ENCODE data around the gene TNK1. TPM values are rescaled to one million over a fixed set of nuclear protein-coding genes. Genes with fewer than 3 reads are reported as not detected.
"Not testable (repeated sequence)": the region's sequence is repeated elsewhere in the genome, so short reads cannot be mapped to it uniquely, and the experiment has no call there.

The TNK1 gene
- total and polyA plus RNA-seq, 9 of the 15 experiments (the other 6 are each of a cell fraction or from before 2014, with no cell fraction given): 0.28 to 5.2 (median 2.1) TPM

DNA sequence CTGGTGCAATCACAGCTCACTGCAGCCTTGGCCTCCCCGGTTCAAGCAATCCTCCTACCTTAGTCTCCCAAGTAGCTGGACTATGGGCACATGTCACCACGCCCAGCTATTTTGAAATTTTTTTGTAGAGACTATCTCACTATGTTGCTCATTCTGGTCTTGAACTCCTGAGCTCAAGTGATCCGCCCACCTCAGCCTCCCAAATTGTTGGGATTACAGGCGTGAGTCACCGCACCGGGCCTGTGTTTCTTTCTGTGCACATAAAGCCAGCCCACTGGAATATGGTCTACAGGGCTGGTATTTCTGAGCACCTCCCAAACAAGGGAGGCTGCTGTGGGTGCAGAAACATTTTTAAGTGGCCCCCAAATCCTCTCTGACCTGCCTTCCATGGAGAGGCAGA is 17.6 kb upstream of the TNK1 start:
- BruUV-seq (replicated peaks): no TSS peak
- no peak for FAIRE-seq

DNA sequence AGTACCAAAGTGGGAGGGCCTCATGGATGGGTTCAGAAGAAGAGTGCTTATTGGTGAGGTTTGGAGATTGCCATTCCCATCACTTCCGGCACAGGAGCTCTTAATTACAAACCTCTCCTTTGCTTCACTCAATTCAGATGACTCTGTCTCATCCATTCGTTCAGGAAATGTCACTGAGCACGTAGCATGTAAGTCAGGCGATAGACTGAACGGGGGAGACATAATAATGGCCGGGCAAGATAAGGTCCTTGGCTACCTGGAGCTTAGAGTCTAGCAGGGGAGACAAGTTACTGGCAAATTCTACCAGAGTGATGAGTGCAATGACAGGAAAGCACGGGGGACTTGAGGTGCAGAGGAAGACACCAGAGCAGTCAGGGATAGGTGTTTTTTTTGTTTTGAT is 14.9 kb upstream of the TNK1 start:
- CTCF ChIA-PET (ENCODE audit: low intra/inter-chr PET ratio); H3K79me2 ChIP-seq (ENCODE audit: control insufficient read depth, insufficient read depth, low read length); H4K20me1 ChIP-seq (replicated peaks; ENCODE audit: control insufficient read depth, insufficient read depth, low read length); intact Hi-C loops (cut with micrococcal nuclease); H3K4me1 ChIP-seq (replicated peaks in 1 of 2; ENCODE audit: control insufficient read depth in 2 of 2, insufficient read depth in 2 of 2, low read length in 2 of 2); H3K9me3 ChIP-seq (replicated peaks; ENCODE audit: control insufficient read depth, insufficient read depth, low read depth, low read length); in situ Hi-C loops (cut with MboI); H3K9me1 ChIP-seq (ENCODE audit: control insufficient read depth, insufficient read depth, low read length); H3K4me3 ChIP-seq; H3K27me3 ChIP-seq (ENCODE audit: control insufficient read depth in 2 of 2, insufficient read depth in 2 of 2, low read length in 2 of 2); BruUV-seq (replicated peaks); H3K9ac ChIP-seq (ENCODE audit: insufficient read depth in 1 of 2, low read depth in 2 of 2, low read length in 2 of 2); H3K27ac ChIP-seq (ENCODE audit: extremely low read depth, low read depth, low read length); H3K36me3 ChIP-seq (ENCODE audit: control insufficient read depth, insufficient read depth, low read length); H3K4me2 ChIP-seq (ENCODE audit: insufficient read depth, low read length): not testable (repeated sequence)
- 0 out of 2 replicates have a peak overlapping the region, but pooled peaks have one; percentile 55 for H2AFZ ChIP-seq (ENCODE audit: low read depth, low read length)
- WGBS (ENCODE audit: insufficient coverage, low coverage, missing lambda C conversion rate): 11% methylated on average over 6 of the region's 7 CpGs
- DNase-seq (ENCODE audit: extremely low read depth in 1 of 4, low spot score in 3 of 4): peak in 1 of 4 experiments; percentile 60
- peak; percentile 99 for FAIRE-seq
- POLR2A ChIA-PET: interaction anchor here (0.5 to 1.5 kb wide), 4 partner anchors 13 to 207 kb away, joined by 3 to 6 read pairs (median 3); partner anchors contain the start of gene SLC2A4
- ATAC-seq: peak; percentile 92

More for the DNA sequence above, 17.6 kb upstream of the TNK1 start:
- ATAC-seq (no peak), DNase-seq (ENCODE audit: extremely low read depth in 1 of 4, low spot score in 3 of 4) (no peak)
- no peak overlapping the region for H3K9ac ChIP-seq (ENCODE audit: insufficient read depth in 1 of 2, low read depth in 2 of 2, low read length in 2 of 2)
- TF ChIP-seq EGR1 (conservative IDR thresholded peaks at IDR 0.05) (peak; percentile 57), ZNF121 (CRISPR knock-in tag; conservative IDR thresholded peaks at IDR 0.05) (no peak)
- TF ChIP-seq, protein P1, sequence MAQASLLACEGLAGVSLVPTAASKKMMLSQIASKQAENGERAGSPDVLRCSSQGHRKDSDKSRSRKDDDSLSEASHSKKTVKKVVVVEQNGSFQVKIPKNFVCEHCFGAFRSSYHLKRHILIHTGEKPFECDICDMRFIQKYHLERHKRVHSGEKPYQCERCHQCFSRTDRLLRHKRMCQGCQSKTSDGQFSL (CRISPR knock-in tag; IDR thresholded peaks at IDR 0.05): no peak
- TF ChIP-seq, protein P1 (tag; IDR thresholded peaks at IDR 0.05): no peak
- WGBS (ENCODE audit: insufficient coverage, low coverage, missing lambda C conversion rate): 22% methylated on average over 6 of the region's 6 CpGs
- no peak overlapping the region for H3K4me3 ChIP-seq
- no peaks in the 10 kb centered on the region for H3K9me1 ChIP-seq (ENCODE audit: control insufficient read depth, insufficient read depth, low read length)
- no peaks in the 10 kb centered on the region for H3K27me3 ChIP-seq (ENCODE audit: control insufficient read depth in 2 of 2, insufficient read depth in 2 of 2, low read length in 2 of 2)
- no peaks in the 10 kb centered on the region for H3K79me2 ChIP-seq (ENCODE audit: control insufficient read depth, insufficient read depth, low read length)
- H4K20me1 ChIP-seq (replicated peaks; ENCODE audit: control insufficient read depth, insufficient read depth, low read length): no peaks in the 10 kb centered on the region
- no peak overlapping the region for H3K27ac ChIP-seq (ENCODE audit: extremely low read depth, low read depth, low read length)
- in situ Hi-C loops (cut with MboI): no loop called here
- no peak overlapping the region for H3K4me2 ChIP-seq (ENCODE audit: insufficient read depth, low read length)
- ChIA-PET POLR2A (interaction anchor here (0.6 kb wide), 1 partner anchor 11 kb away, joined by 4 read pairs; no protein-coding TSS in a partner anchor), CTCF (ENCODE audit: low intra/inter-chr PET ratio) (no interaction called here)
- H3K4me1 ChIP-seq (replicated peaks in 1 of 2; ENCODE audit: control insufficient read depth in 2 of 2, insufficient read depth in 2 of 2, low read length in 2 of 2): no peaks in the 10 kb centered on the region; a peak in 1 of 5 replicates
- no peak overlapping the region for H2AFZ ChIP-seq (ENCODE audit: low read depth, low read length)
- H3K9me3 ChIP-seq (replicated peaks; ENCODE audit: control insufficient read depth, insufficient read depth, low read depth, low read length): no peaks in the 10 kb centered on the region
- intact Hi-C loops (cut with micrococcal nuclease): no loop called here
- H3K36me3 ChIP-seq (ENCODE audit: control insufficient read depth, insufficient read depth, low read length): no peaks in the 10 kb centered on the region
